HCT116 (cell line): ENCODE results near the gene RBM23. TPM values are rescaled to one million over a fixed set of nuclear protein-coding genes. Genes with fewer than 3 reads are reported as not detected.

Source experiments
- ATAC-seq: fragments of 200-7000 bp; cut with Tn5 transposase; 2 replicates; pipeline ENCODE4 v1.9.1; 2020; ENCODE audit warnings: mild to moderate bottlenecking, moderate library complexity
- BruUV-seq: library from RNA; stranded (reverse); fragments of 400-500 nt; replicated peaks from 2 replicates; lab custom pipeline; 2021; lab: Mats Ljungman, UMichigan
- CTCF ChIA-PET: fragments of 300-600 bp; sonication (Branson Sonifier 250); formaldehyde crosslinking; loops from one replicate; lab custom pipeline; 2021; ENCODE audit warnings: antibody characterized with exemption; lab: Charles Lee
- POLR2A ChIA-PET: fragments of 300-600, 350-600 bp; sonication (Branson Sonifier 250); formaldehyde crosslinking; loops from one replicate; lab custom pipeline; 2021; ENCODE audit warnings: antibody characterized with exemption; lab: Charles Lee
- RAD21 ChIA-PET, 2 experiments: fragments of 300-600 bp; sonication (Branson Sonifier 250); formaldehyde crosslinking; loops; one replicate each; lab custom pipeline; 2023; ENCODE audit warnings: low total read pairs in 2 of 2; ENCODE audit not compliant: uncharacterized antibody in 2 of 2, unreplicated experiment in 2 of 2, low non-redundant PET in 1 of 2; lab: Charles Lee
- DNase-seq: peaks from one replicate; pipeline ENCODE4 v3.0.0-alpha.2; 2010; ENCODE audit warnings: low read depth, low spot score
- H2AFZ ChIP-seq: fragments of 200-600 bp; shearing (Covaris generic), sonication (generic); 2 replicates; pipeline ENCODE4 v1.6.1; 2017; ENCODE audit warnings: low read depth, mixed run types, mixed read lengths, antibody characterized with exemption, low read length; ENCODE audit not compliant: poor library complexity, severe bottlenecking
- H3K27ac ChIP-seq: 2 replicates; pipeline ENCODE4 v1.5.1; 2012; ENCODE audit warnings: low read depth, low read length
- H3K27me3 ChIP-seq: fragments of 200-600 bp; sonication (generic); 2 replicates; pipeline ENCODE4 v1.6.1; 2016; ENCODE audit warnings: mixed run types, low read length, mixed read lengths; ENCODE audit not compliant: insufficient read depth
- H3K36me3 ChIP-seq, 2 experiments: fragments of 200-500 bp in 1 of 2; fragments of 200-600 bp in 1 of 2; sonication (Bioruptor generic) in 1 of 2; sonication (generic) in 1 of 2; 2 replicates each; pipeline versions ENCODE4 v1.5.1 to v1.6.1; 2014 to 2016; ENCODE audit warnings: low read length in 2 of 2, inconsistent platforms in 1 of 2, mixed read lengths in 1 of 2, mixed run types in 1 of 2; ENCODE audit not compliant: insufficient read depth in 2 of 2, control insufficient read depth in 1 of 2
- H3K4me1 ChIP-seq, 2 experiments: fragments of 200-600 bp in 1 of 2; sonication (generic) in 1 of 2; 2 replicates each; pipeline versions ENCODE4 v1.5.1 to v1.6.1; 2012 to 2017; ENCODE audit warnings: low read length in 2 of 2, inconsistent platforms in 1 of 2, mild to moderate bottlenecking in 1 of 2, mixed read lengths in 1 of 2, mixed run types in 1 of 2, moderate library complexity in 1 of 2; ENCODE audit not compliant: insufficient read depth in 2 of 2, control insufficient read depth in 1 of 2
- H3K4me2 ChIP-seq: fragments of 200-600 bp; sonication (generic); 2 replicates; pipeline ENCODE4 v1.6.1; 2017; ENCODE audit warnings: mixed run types, low read length, mixed read lengths
- H3K4me3 ChIP-seq, 2 experiments: fragments of 200-600 bp in 1 of 2; sonication (generic) in 1 of 2; replicated peaks in 1 of 2; 2 replicates each; pipeline ENCODE4 v1.5.1; 2011 to 2016; ENCODE audit warnings: low read length in 2 of 2, control low read depth in 1 of 2, low read depth in 1 of 2, mild to moderate bottlenecking in 1 of 2, mixed read lengths in 1 of 2, mixed run types in 1 of 2
- H3K79me2 ChIP-seq: fragments of 200-600 bp; sonication (generic); 2 replicates; pipeline ENCODE4 v1.6.1; 2017; ENCODE audit warnings: mild to moderate bottlenecking, mixed run types, low read length, moderate library complexity, mixed read lengths; ENCODE audit not compliant: insufficient read depth
- H3K9ac ChIP-seq: fragments of 200-600 bp; sonication (generic); 2 replicates; pipeline ENCODE4 v1.6.1; 2016; ENCODE audit warnings: low read length, mixed read lengths
- H3K9me2 ChIP-seq: fragments of 200-600 bp; sonication (generic), shearing (Covaris generic); 2 replicates; pipeline ENCODE4 v1.6.1; 2017; ENCODE audit warnings: mixed run types, mild to moderate bottlenecking, moderate library complexity; ENCODE audit not compliant: insufficient read depth
- H3K9me3 ChIP-seq, 2 experiments: fragments of 200-500 bp in 1 of 2; fragments of 200-600 bp in 1 of 2; sonication (Bioruptor generic) in 1 of 2; sonication (generic) in 1 of 2; 2 replicates each; pipeline ENCODE4 v1.6.1; 2014 to 2017; ENCODE audit warnings: low read length in 2 of 2, mixed read lengths in 2 of 2, inconsistent platforms in 1 of 2, low read depth in 1 of 2, mild to moderate bottlenecking in 1 of 2, mixed run types in 1 of 2, moderate library complexity in 1 of 2; ENCODE audit not compliant: control insufficient read depth in 1 of 2, insufficient read depth in 1 of 2
- H4K20me1 ChIP-seq: fragments of 200-600 bp; sonication (generic), shearing (Covaris generic); 2 replicates; pipeline ENCODE4 v1.6.1; 2017; ENCODE audit warnings: mixed run types, mild to moderate bottlenecking, moderate library complexity; ENCODE audit not compliant: insufficient read depth
- CTCF ChIP-seq, 3 experiments: fragments of 200-600 bp in 1 of 3; sonication (generic) in 1 of 3; IDR thresholded peaks in 2 of 3; conservative IDR thresholded peaks in 1 of 3; 2 replicates each; pipeline ENCODE4 v1.5.1; 2012 to 2017; ENCODE audit warnings: low read depth in 2 of 3, low read length in 2 of 3, antibody characterized with exemption in 1 of 3, borderline replicate concordance in 1 of 3, control low read depth in 1 of 3, mild to moderate bottlenecking in 1 of 3, mixed read lengths in 1 of 3, mixed run types in 1 of 3, moderate library complexity in 1 of 3; ENCODE audit not compliant: insufficient read depth in 1 of 3
- ELF1 ChIP-seq: IDR thresholded peaks from 2 replicates; pipeline ENCODE4 v1.6.1; 2012; ENCODE audit warnings: low read depth, borderline replicate concordance
- POLR2A ChIP-seq: IDR thresholded peaks from 2 replicates; pipeline ENCODE4 v1.7.0; 2011; ENCODE audit warnings: borderline replicate concordance; ENCODE audit not compliant: insufficient read depth, insufficient read length; ENCODE audit errors: extremely low read depth
- SIN3A ChIP-seq: IDR thresholded peaks from 2 replicates; pipeline ENCODE4 v1.6.1; 2012; ENCODE audit warnings: low read depth
- intact Hi-C: fragments of 100-400 bp; cut with micrococcal nuclease; formaldehyde crosslinking; loops from 2 replicates; pipeline ENCODE4 v1.10.0; 2022
- total RNA-seq: library from RNA; stranded (reverse); gene quantifications from one replicate; pipeline ENCODE4 v1.2.1, GENCODE V29; 2021; ENCODE audit not compliant: unreplicated experiment

The RBM23 gene
- total RNA-seq, 1 experiment from 2014 or later: 67.2 TPM

GRCh38 chr14:22848351-22849164 lies 70.4 kb downstream of the RBM23 start:
- Histone ChIP-seq H3K27me3 (no peaks in the 10 kb centered on the region), H3K9ac (no peak overlapping the region), H3K9me3 (no peaks in the 10 kb centered on the region), H3K36me3 (no peaks in the 10 kb centered on the region), H3K4me1 (peaks cover 3 to 10% of the 10 kb centered on the region in 2 experiments; a peak in 2 of 4 replicates), H3K4me3 (no peak overlapping the region), H2AFZ (no peak overlapping the region), H3K27ac (no peak overlapping the region), H4K20me1 (no peaks in the 10 kb centered on the region), H3K4me2 (no peak overlapping the region), H3K79me2 (no peaks in the 10 kb centered on the region), H3K9me2 (no peaks in the 10 kb centered on the region)
- RAD21 ChIA-PET: no interaction called here
- intact Hi-C loops: no loop called here
- TF ChIP-seq POLR2A: no peak
- TF ChIP-seq CTCF (IDR thresholded peaks at IDR 0.05 in 2 of 3, conservative IDR thresholded peaks at IDR 0.05 in 1 of 3; ENCODE audit: borderline replicate concordance in 1 of 3, insufficient read depth in 1 of 3, low read depth in 2 of 3, low read length in 2 of 3): no peak
- TF ChIP-seq SIN3A: no peak
- no TSS peak for BruUV-seq
- ATAC-seq (no peak), DNase-seq (no peak)
- CTCF ChIA-PET: interaction anchor here (1.7 kb wide), 1 partner anchor 25 kb away, joined by 3 read pairs; no protein-coding TSS in a partner anchor
- POLR2A ChIA-PET: no interaction called here

- no peak for DNase-seq
- CTCF ChIA-PET: interaction anchor here (1.7 kb wide), 1 partner anchor 24 kb away, joined by 3 read pairs; no protein-coding TSS in a partner anchor
- Histone ChIP-seq H3K79me2 (no peaks in the 10 kb centered on the region), H3K27ac (no peak overlapping the region), H3K27me3 (no peaks in the 10 kb centered on the region), H3K4me1 (peaks cover 1 to 3% of the 10 kb centered on the region in 2 experiments; a peak in 2 of 4 replicates), H3K4me2 (no peak overlapping the region), H3K9ac (no peak overlapping the region), H2AFZ (no peak overlapping the region), H3K4me3 (no peak overlapping the region), H3K9me3 (no peaks in the 10 kb centered on the region), H3K9me2 (no peaks in the 10 kb centered on the region), H3K36me3 (no peaks in the 10 kb centered on the region), H4K20me1 (no peaks in the 10 kb centered on the region)
- POLR2A ChIA-PET: no interaction called here
- no peak for TF ChIP-seq ELF1
- TF ChIP-seq CTCF (IDR thresholded peaks at IDR 0.05 in 2 of 3, conservative IDR thresholded peaks at IDR 0.05 in 1 of 3; ENCODE audit: borderline replicate concordance in 1 of 3, insufficient read depth in 1 of 3, low read depth in 2 of 3, low read length in 2 of 3): 0 out of 6 replicates have a peak, but pooled peaks of 1 of the 3 experiments have one; percentile 10
- no TSS peak for BruUV-seq
- intact Hi-C loops: no loop called here
- ATAC-seq: no peak
- RAD21 ChIA-PET: no interaction called here
Measured at GRCh38 chr14:22847661-22848341, 71.1 kb downstream of the RBM23 start.
